ENCODE measurements around the gene MEIOB. TPM values are rescaled to one million over a fixed set of nuclear protein-coding genes. Genes with fewer than 3 reads are reported as not detected.
"Not testable (repeated sequence)": the region's sequence is repeated elsewhere in the genome, so short reads cannot be mapped to it uniquely, and the experiment has no call there.

Gene MEIOB
- polyA plus RNA-seq, 1 of the 3 experiments (the other 2 are of a cell fraction), result not detected

GRCh38 chr16:1884155-1884760 is 12.3 kb upstream of the MEIOB start:
- Histone ChIP-seq H3K9me2 (no peaks in the 10 kb centered on the region), H3K4me2 (no peak overlapping the region), H3K36me3 (replicated peaks in 1 of 2; ENCODE audit: control insufficient read depth in 1 of 2, insufficient read depth in 2 of 2, low read length in 1 of 2) (no peaks in the 10 kb centered on the region), H3K27ac (ENCODE audit: low read depth in 2 of 2, low read length in 1 of 2) (no peak overlapping the region), H3F3A (replicated peaks; ENCODE audit: insufficient read depth) (no peaks in the 10 kb centered on the region), H3K79me2 (ENCODE audit: insufficient read depth) (no peaks in the 10 kb centered on the region), H3K9me3 (no peaks in the 10 kb centered on the region), H2AFZ (ENCODE audit: low read depth) (no peak overlapping the region), H3K9ac (no peak overlapping the region), H3K4me3 (ENCODE audit: low read depth in 2 of 2, low read length in 1 of 2) (no peak overlapping the region), H3K4me1 (ENCODE audit: control insufficient read depth in 1 of 2, insufficient read depth in 2 of 2, low read depth in 1 of 2, low read length in 1 of 2) (no peaks in the 10 kb centered on the region), H4K20me1 (ENCODE audit: insufficient read depth) (no peaks in the 10 kb centered on the region), H3K27me3 (ENCODE audit: insufficient read depth) (no peaks in the 10 kb centered on the region; the same call in 1 of the 2 replicates)
- WGBS (ENCODE audit: low lambda C conversion rate), result 70% methylated on average over 13 of the region's 13 CpGs
- ChIA-PET CTCF (interaction anchor here (1.1 to 2.9 kb wide), 5 partner anchors 22 to 45 kb away, joined by 3 to 11 read pairs (median 4); no protein-coding TSS in a partner anchor), POLR2A (no interaction called here)
- DNase-seq, result peak; percentile 57
- TF ChIP-seq POLR2AphosphoS5 (IDR thresholded peaks at IDR 0.05; ENCODE audit: low read depth, low read length) (no peak), EP300 (IDR thresholded peaks at IDR 0.05; ENCODE audit: borderline replicate concordance in 1 of 2, low read depth in 1 of 2, low read length in 1 of 2) (no peak), YY1 (IDR thresholded peaks at IDR 0.05; ENCODE audit: low read depth) (no peak), CHD2 (IDR thresholded peaks at IDR 0.05; ENCODE audit: low read length, partially characterized antibody) (no peak), NRF1 (IDR thresholded peaks at IDR 0.05; ENCODE audit: low read depth, low read length) (no peak), NFIC (IDR thresholded peaks at IDR 0.05; ENCODE audit: borderline replicate concordance) (no peak), RAD21 (IDR thresholded peaks at IDR 0.05; ENCODE audit: low read length) (peak; percentile 29), JUND (IDR thresholded peaks at IDR 0.05) (no peak), FOXJ3 (CRISPR knock-in tag; IDR thresholded peaks at IDR 0.05) (no peak), PBX3 (IDR thresholded peaks at IDR 0.05) (no peak), CTCF (IDR thresholded peaks at IDR 0.05) (peak; percentile 37; the same call in 1 of the 2 replicates), GABPA (IDR thresholded peaks at IDR 0.05; ENCODE audit: low read depth) (no peak), RFX5 (IDR thresholded peaks at IDR 0.05; ENCODE audit: low read length) (no peak), ELF1 (IDR thresholded peaks at IDR 0.05) (no peak)

- H3K4me1 ChIP-seq (ENCODE audit: control insufficient read depth in 1 of 2, insufficient read depth in 2 of 2, low read depth in 1 of 2, low read length in 1 of 2); H4K20me1 ChIP-seq (ENCODE audit: insufficient read depth); H3K36me3 ChIP-seq (replicated peaks in 1 of 2; ENCODE audit: control insufficient read depth in 1 of 2, insufficient read depth in 2 of 2, low read length in 1 of 2); H3K27me3 ChIP-seq (ENCODE audit: insufficient read depth); H3K79me2 ChIP-seq (ENCODE audit: insufficient read depth); H3K9me3 ChIP-seq; H2AFZ ChIP-seq (ENCODE audit: low read depth); POLR2A ChIA-PET; DNase-seq; H3K9ac ChIP-seq; H3K27ac ChIP-seq (ENCODE audit: low read depth in 2 of 2, low read length in 1 of 2); H3F3A ChIP-seq (replicated peaks; ENCODE audit: insufficient read depth); H3K4me2 ChIP-seq; H3K4me3 ChIP-seq (ENCODE audit: low read depth in 2 of 2, low read length in 1 of 2); H3K9me2 ChIP-seq: not testable (repeated sequence)
- CTCF ChIA-PET, result interaction anchor here (7.2 kb wide), 1 partner anchor 48 kb away, joined by 42 read pairs; no protein-coding TSS in a partner anchor
- WGBS (ENCODE audit: low lambda C conversion rate), result 75% methylated on average over 9 of the region's 9 CpGs
Measured at GRCh38 chr16:1881172-1881571, 9.2 kb upstream of the MEIOB start.

All from SK-N-SH (cell line).